Measurements from ENCODE around the gene HHLA2. TPM values are rescaled to one million over a fixed set of nuclear protein-coding genes. Genes with fewer than 3 reads are reported as not detected.
A peak's percentile ranks its signal among the peaks of the same experiment; 100 is the strongest.
"Not testable (repeated sequence)": the region's sequence is repeated elsewhere in the genome, so short reads cannot be mapped to it uniquely, and the experiment has no call there.

HHLA2 gene
- total RNA-seq, 5 donors from 2014 or later (not counting 1 experiment from before 2014, with no cell fraction given) = 0.28 to 1.5 (median 0.35) TPM

GRCh38 chr3:108285176-108285575 lies 11.2 kb upstream of the HHLA2 start:
- DNase-seq (no peak), ATAC-seq (replicated peaks in 1 of 4) (no peak)
- no peaks in the 10 kb centered on the region for H3K36me3 Mint-ChIP-seq
- Histone ChIP-seq H3K27ac (ENCODE audit: low read length) (no peak overlapping the region), H3K27me3 (replicated peaks in 1 of 2; ENCODE audit: control insufficient read depth in 2 of 2, extremely low read depth in 1 of 2, insufficient read depth in 2 of 2, low read length in 1 of 2) (no peaks in the 10 kb centered on the region), H3K36me3 (ENCODE audit: control insufficient read depth in 2 of 2, extremely low read depth in 1 of 2, insufficient read depth in 1 of 2, low read length in 1 of 2) (no peaks in the 10 kb centered on the region), H3K4me3 (ENCODE audit: control insufficient read depth in 1 of 2, extremely low read depth in 1 of 2, low read length in 1 of 2) (no peak overlapping the region), H3K4me1 (ENCODE audit: control insufficient read depth in 1 of 2, extremely low read depth in 1 of 2, insufficient read depth in 2 of 2, low read length in 2 of 2) (no peaks in the 10 kb centered on the region), H3K9me3 (no peaks in the 10 kb centered on the region)
- CTCF ChIA-PET = no interaction called here
- no peak overlapping the region for H3K4me3 Mint-ChIP-seq
- no peaks in the 10 kb centered on the region for H3K27me3 Mint-ChIP-seq
- POLR2A ChIA-PET = no interaction called here
- no CpG with 5 or more reads among the region's 1 CpG for WGBS (ENCODE audit: insufficient coverage)
- H3K4me1 Mint-ChIP-seq = no peaks in the 10 kb centered on the region
- H3K9me3 Mint-ChIP-seq = peaks cover 2 to 5% (median 4%) of the 10 kb centered on the region in 3 donors
- no peak overlapping the region for H3K27ac Mint-ChIP-seq

- H3K9me3 ChIP-seq = no peaks in the 10 kb centered on the region
- WGBS (ENCODE audit: insufficient coverage) = no CpG with 5 or more reads among the region's 1 CpG
- no peak for ATAC-seq (replicated peaks in 1 of 4)
- H3K27me3 ChIP-seq (replicated peaks in 1 of 2; ENCODE audit: control insufficient read depth in 2 of 2, extremely low read depth in 1 of 2, insufficient read depth in 2 of 2, low read length in 1 of 2) = no peaks in the 10 kb centered on the region
- H3K4me3 ChIP-seq (ENCODE audit: control insufficient read depth in 1 of 2, extremely low read depth in 1 of 2, low read length in 1 of 2) = no peak overlapping the region
- no peak overlapping the region for H3K27ac ChIP-seq (ENCODE audit: low read length)
- H3K27me3 Mint-ChIP-seq = no peaks in the 10 kb centered on the region
- peaks cover 5 to 7% (median 5%) of the 10 kb centered on the region in 3 donors for H3K4me1 Mint-ChIP-seq
- DNase-seq = no peak
- CTCF ChIA-PET = no interaction called here
- no peaks in the 10 kb centered on the region for H3K4me1 ChIP-seq (ENCODE audit: control insufficient read depth in 1 of 2, extremely low read depth in 1 of 2, insufficient read depth in 2 of 2, low read length in 2 of 2)
- peaks cover 0 to 2% (median 0%) of the 10 kb centered on the region in 3 donors for H3K9me3 Mint-ChIP-seq
- H3K36me3 Mint-ChIP-seq = no peaks in the 10 kb centered on the region
- H3K27ac Mint-ChIP-seq = no peak overlapping the region
- no peaks in the 10 kb centered on the region for H3K36me3 ChIP-seq (ENCODE audit: control insufficient read depth in 2 of 2, extremely low read depth in 1 of 2, insufficient read depth in 1 of 2, low read length in 1 of 2)
- no peak overlapping the region for H3K4me3 Mint-ChIP-seq
- POLR2A ChIA-PET = no interaction called here
These were observed 9.2 kb upstream of the HHLA2 start for GRCh38 chr3:108287146-108287545.

- H3K27ac ChIP-seq (ENCODE audit: low read length); H3K4me3 Mint-ChIP-seq; H3K4me1 ChIP-seq (ENCODE audit: control insufficient read depth in 1 of 2, extremely low read depth in 1 of 2, insufficient read depth in 2 of 2, low read length in 2 of 2); H3K36me3 ChIP-seq (ENCODE audit: control insufficient read depth in 2 of 2, extremely low read depth in 1 of 2, insufficient read depth in 1 of 2, low read length in 1 of 2); H3K36me3 Mint-ChIP-seq; H3K27me3 Mint-ChIP-seq; H3K9me3 ChIP-seq; H3K9me3 Mint-ChIP-seq; H3K27ac Mint-ChIP-seq; DNase-seq; H3K4me3 ChIP-seq (ENCODE audit: control insufficient read depth in 1 of 2, extremely low read depth in 1 of 2, low read length in 1 of 2); POLR2A ChIA-PET; H3K27me3 ChIP-seq (replicated peaks in 1 of 2; ENCODE audit: control insufficient read depth in 2 of 2, extremely low read depth in 1 of 2, insufficient read depth in 2 of 2, low read length in 1 of 2); ATAC-seq (replicated peaks in 1 of 4): not testable (repeated sequence)
- CTCF ChIA-PET = interaction anchor here in 1 of 2 donors (0.7 kb wide), 1 partner anchor 1712 kb away, joined by 5 read pairs; no protein-coding TSS in a partner anchor
- WGBS (ENCODE audit: insufficient coverage) = 100% methylated on average over 2 of the region's 6 CpGs
- peaks cover 15 to 18% (median 15%) of the 10 kb centered on the region in 3 donors for H3K4me1 Mint-ChIP-seq
These were observed 8.2 kb upstream of the HHLA2 start for GRCh38 chr3:108288193-108288592.

GRCh38 chr3:108289159-108289558 lies 7.2 kb upstream of the HHLA2 start:
- no peaks in the 10 kb centered on the region for H3K36me3 Mint-ChIP-seq
- H3K36me3 ChIP-seq (ENCODE audit: control insufficient read depth in 2 of 2, extremely low read depth in 1 of 2, insufficient read depth in 1 of 2, low read length in 1 of 2) = no peaks in the 10 kb centered on the region
- H3K4me1 ChIP-seq (ENCODE audit: control insufficient read depth in 1 of 2, extremely low read depth in 1 of 2, insufficient read depth in 2 of 2, low read length in 2 of 2) = peaks cover 11 to 17% of the 10 kb centered on the region in 2 experiments
- no peak overlapping the region for H3K27ac Mint-ChIP-seq
- ChIA-PET POLR2A (no interaction called here), CTCF (interaction anchor here (0.5 to 1.2 kb wide), 2 partner anchors 9 to 205 kb away, joined by 3 to 4 read pairs; no protein-coding TSS in a partner anchor)
- H3K4me3 ChIP-seq (ENCODE audit: control insufficient read depth in 1 of 2, extremely low read depth in 1 of 2, low read length in 1 of 2) = no peak overlapping the region
- DNase-seq (no peak), ATAC-seq (replicated peaks in 1 of 4) (no peak)
- no peaks in the 10 kb centered on the region for H3K9me3 ChIP-seq
- H3K4me1 Mint-ChIP-seq = peaks cover 25 to 27% (median 25%) of the 10 kb centered on the region in 3 donors
- peaks cover 0 to 2% (median 0%) of the 10 kb centered on the region in 3 donors for H3K9me3 Mint-ChIP-seq
- H3K4me3 Mint-ChIP-seq = no peak overlapping the region
- H3K27ac ChIP-seq (ENCODE audit: low read length) = no peak overlapping the region
- no peaks in the 10 kb centered on the region for H3K27me3 ChIP-seq (replicated peaks in 1 of 2; ENCODE audit: control insufficient read depth in 2 of 2, extremely low read depth in 1 of 2, insufficient read depth in 2 of 2, low read length in 1 of 2)
- no peaks in the 10 kb centered on the region for H3K27me3 Mint-ChIP-seq
- no CpG with 5 or more reads among the region's 2 CpGs for WGBS (ENCODE audit: insufficient coverage)

GRCh38 chr3:108292450-108292849 lies 3.9 kb upstream of the HHLA2 start:
- Histone ChIP-seq H3K9me3 (no peaks in the 10 kb centered on the region), H3K4me3 (ENCODE audit: control insufficient read depth in 1 of 2, extremely low read depth in 1 of 2, low read length in 1 of 2) (no peak overlapping the region), H3K4me1 (ENCODE audit: control insufficient read depth in 1 of 2, extremely low read depth in 1 of 2, insufficient read depth in 2 of 2, low read length in 2 of 2) (peaks cover 11 to 19% of the 10 kb centered on the region in 2 experiments), H3K27me3 (replicated peaks in 1 of 2; ENCODE audit: control insufficient read depth in 2 of 2, extremely low read depth in 1 of 2, insufficient read depth in 2 of 2, low read length in 1 of 2) (no peaks in the 10 kb centered on the region), H3K36me3 (ENCODE audit: control insufficient read depth in 2 of 2, extremely low read depth in 1 of 2, insufficient read depth in 1 of 2, low read length in 1 of 2) (no peaks in the 10 kb centered on the region), H3K27ac (ENCODE audit: low read length) (peak overlapping the region; percentile 63)
- DNase-seq (no peak), ATAC-seq (replicated peaks in 1 of 4) (no peak)
- Mint-ChIP-seq H3K4me3 (peak overlapping the region in 1 of 3 donors; percentile 40), H3K36me3 (no peaks in the 10 kb centered on the region), H3K27ac (peak overlapping the region; percentile 80 to 88), H3K27me3 (no peaks in the 10 kb centered on the region), H3K9me3 (no peaks in the 10 kb centered on the region), H3K4me1 (peaks cover 30 to 36% (median 34%) of the 10 kb centered on the region in 3 donors)
- ChIA-PET POLR2A (interaction anchor here in 1 of 2 donors (0.6 kb wide), 1 partner anchor 541 kb away, joined by 3 read pairs; no protein-coding TSS in a partner anchor), CTCF (no interaction called here)

- Mint-ChIP-seq H3K27ac (peak overlapping the region; percentile 80 to 88), H3K4me3 (peak overlapping the region in 1 of 3 donors; percentile 40), H3K27me3 (no peaks in the 10 kb centered on the region), H3K36me3 (no peaks in the 10 kb centered on the region), H3K9me3 (no peaks in the 10 kb centered on the region), H3K4me1 (peaks cover 30 to 36% (median 34%) of the 10 kb centered on the region in 3 donors)
- Histone ChIP-seq H3K4me3 (ENCODE audit: control insufficient read depth in 1 of 2, extremely low read depth in 1 of 2, low read length in 1 of 2) (no peak overlapping the region), H3K4me1 (ENCODE audit: control insufficient read depth in 1 of 2, extremely low read depth in 1 of 2, insufficient read depth in 2 of 2, low read length in 2 of 2) (peaks cover 11 to 19% of the 10 kb centered on the region in 2 experiments), H3K36me3 (ENCODE audit: control insufficient read depth in 2 of 2, extremely low read depth in 1 of 2, insufficient read depth in 1 of 2, low read length in 1 of 2) (no peaks in the 10 kb centered on the region), H3K27ac (ENCODE audit: low read length) (peak overlapping the region; percentile 63), H3K9me3 (no peaks in the 10 kb centered on the region), H3K27me3 (replicated peaks in 1 of 2; ENCODE audit: control insufficient read depth in 2 of 2, extremely low read depth in 1 of 2, insufficient read depth in 2 of 2, low read length in 1 of 2) (no peaks in the 10 kb centered on the region)
- POLR2A ChIA-PET = no interaction called here
- CTCF ChIA-PET = no interaction called here
- DNase-seq (peak in 1 of 35 experiments; percentile 27), ATAC-seq (replicated peaks in 1 of 4) (peak; percentile 82 to 92 (median 86))
These were observed 3.4 kb upstream of the HHLA2 start for GRCh38 chr3:108292905-108293328.

GRCh38 chr3:108293858-108294257 lies 2.5 kb upstream of the HHLA2 start:
- Histone ChIP-seq H3K9me3 (no peaks in the 10 kb centered on the region), H3K36me3 (ENCODE audit: control insufficient read depth in 2 of 2, extremely low read depth in 1 of 2, insufficient read depth in 1 of 2, low read length in 1 of 2) (no peaks in the 10 kb centered on the region), H3K27me3 (replicated peaks in 1 of 2; ENCODE audit: control insufficient read depth in 2 of 2, extremely low read depth in 1 of 2, insufficient read depth in 2 of 2, low read length in 1 of 2) (no peaks in the 10 kb centered on the region), H3K4me1 (ENCODE audit: control insufficient read depth in 1 of 2, extremely low read depth in 1 of 2, insufficient read depth in 2 of 2, low read length in 2 of 2) (peaks cover 11 to 19% of the 10 kb centered on the region in 2 experiments), H3K4me3 (ENCODE audit: control insufficient read depth in 1 of 2, extremely low read depth in 1 of 2, low read length in 1 of 2) (no peak overlapping the region), H3K27ac (ENCODE audit: low read length) (no peak overlapping the region)
- H3K4me1 Mint-ChIP-seq = peaks cover 30 to 36% (median 34%) of the 10 kb centered on the region in 3 donors
- peak in 1 of 35 experiments; percentile 13 for DNase-seq
- WGBS (ENCODE audit: insufficient coverage) = 26% methylated on average over 3 of the region's 4 CpGs
- ChIA-PET CTCF (no interaction called here), POLR2A (no interaction called here)
- H3K9me3 Mint-ChIP-seq = no peaks in the 10 kb centered on the region
- H3K36me3 Mint-ChIP-seq = no peaks in the 10 kb centered on the region
- ATAC-seq (replicated peaks in 1 of 4) = peak; percentile 54 to 68 (median 61)
- H3K27ac Mint-ChIP-seq = peak overlapping the region; percentile 37 to 64
- peak overlapping the region in 1 of 3 donors; percentile 40 for H3K4me3 Mint-ChIP-seq
- no peaks in the 10 kb centered on the region for H3K27me3 Mint-ChIP-seq
